Neural cell (in vitro differentiated cells): ENCODE results near the gene SLC28A3.

Experiments used
- EZH2 ChIP-seq: fragments of 200-600, 300-800 bp; shearing (Covaris generic), sonication (generic); IDR thresholded peaks from 2 replicates; pipeline ENCODE4 v1.6.1; 2014; ENCODE audit warnings: antibody characterized with exemption, low read length, borderline replicate concordance, mild to moderate bottlenecking; ENCODE audit not compliant: insufficient read depth, poor library complexity, severe bottlenecking
- POLR2AphosphoS5 ChIP-seq: IDR thresholded peaks from 2 replicates; pipeline ENCODE4 v1.6.1; 2012
- TF ChIP-seq, protein P1 (sequence below): fragments of 450-650 bp; IDR thresholded peaks from 2 replicates; pipeline ENCODE4 v1.5.1; 2014; ENCODE audit warnings: antibody characterized with exemption, mild to moderate bottlenecking, moderate library complexity; ENCODE audit not compliant: poor library complexity, severe bottlenecking

DNA sequence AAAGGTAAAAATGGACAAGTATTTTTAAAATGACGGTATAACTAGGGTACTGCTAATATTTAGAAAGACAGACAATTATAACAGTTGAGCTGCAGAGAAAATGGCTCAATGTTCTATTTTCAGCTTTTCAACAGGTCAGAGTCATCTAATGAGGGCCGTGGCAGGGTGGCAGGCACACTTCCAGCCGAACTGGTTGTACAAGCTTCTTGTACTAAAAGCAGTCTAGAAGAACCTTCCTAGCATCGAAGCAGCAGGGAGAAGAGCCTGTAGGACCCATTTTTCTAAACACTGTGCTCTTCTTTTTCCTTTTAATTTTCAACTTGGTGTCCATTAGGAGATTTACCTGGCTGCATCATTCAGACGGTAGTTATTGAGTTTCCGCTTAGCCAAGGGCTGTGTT is 85.6 kb downstream of the SLC28A3 start:
- TF ChIP-seq, protein P1, sequence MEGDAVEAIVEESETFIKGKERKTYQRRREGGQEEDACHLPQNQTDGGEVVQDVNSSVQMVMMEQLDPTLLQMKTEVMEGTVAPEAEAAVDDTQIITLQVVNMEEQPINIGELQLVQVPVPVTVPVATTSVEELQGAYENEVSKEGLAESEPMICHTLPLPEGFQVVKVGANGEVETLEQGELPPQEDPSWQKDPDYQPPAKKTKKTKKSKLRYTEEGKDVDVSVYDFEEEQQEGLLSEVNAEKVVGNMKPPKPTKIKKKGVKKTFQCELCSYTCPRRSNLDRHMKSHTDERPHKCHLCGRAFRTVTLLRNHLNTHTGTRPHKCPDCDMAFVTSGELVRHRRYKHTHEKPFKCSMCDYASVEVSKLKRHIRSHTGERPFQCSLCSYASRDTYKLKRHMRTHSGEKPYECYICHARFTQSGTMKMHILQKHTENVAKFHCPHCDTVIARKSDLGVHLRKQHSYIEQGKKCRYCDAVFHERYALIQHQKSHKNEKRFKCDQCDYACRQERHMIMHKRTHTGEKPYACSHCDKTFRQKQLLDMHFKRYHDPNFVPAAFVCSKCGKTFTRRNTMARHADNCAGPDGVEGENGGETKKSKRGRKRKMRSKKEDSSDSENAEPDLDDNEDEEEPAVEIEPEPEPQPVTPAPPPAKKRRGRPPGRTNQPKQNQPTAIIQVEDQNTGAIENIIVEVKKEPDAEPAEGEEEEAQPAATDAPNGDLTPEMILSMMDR = no peak
- TF ChIP-seq POLR2AphosphoS5 = no peak
- no peak for TF ChIP-seq EZH2
